Small intestine (tissue), 16 donors: ENCODE results near the gene APOBEC3A. TPM values are rescaled to one million over a fixed set of nuclear protein-coding genes. Genes with fewer than 3 reads are reported as not detected.

Experiments
- DNase-seq, 2 donors: peaks; one replicate each; pipeline versions ENCODE4 v3.0.0 to v3.0.0-alpha.2; 2013
- FAIRE-seq: peaks from 2 replicates; lab custom pipeline; 2012; peaks lifted over from hg19 to GRCh38; lab: Jason Lieb, UNC
- H3K27ac ChIP-seq, 3 donors: one replicate each; pipeline ENCODE4 v1.5.1; 2013; ENCODE audit warnings: low read length in 2 of 3, mild to moderate bottlenecking in 2 of 3, control low read depth in 1 of 3, inconsistent platforms in 1 of 3, low read depth in 1 of 3, moderate library complexity in 1 of 3
- H3K27me3 ChIP-seq, 3 donors: one replicate each; pipeline ENCODE4 v1.6.1; 2013; ENCODE audit warnings: low read length in 3 of 3, inconsistent platforms in 1 of 3; ENCODE audit not compliant: control insufficient read depth in 3 of 3, insufficient read depth in 3 of 3
- H3K36me3 ChIP-seq, 3 donors: one replicate each; pipeline ENCODE4 v1.6.1; 2013; ENCODE audit warnings: low read length in 3 of 3, inconsistent platforms in 1 of 3, low read depth in 1 of 3, mild to moderate bottlenecking in 1 of 3, moderate library complexity in 1 of 3; ENCODE audit not compliant: control insufficient read depth in 3 of 3, insufficient read depth in 2 of 3
- H3K4me1 ChIP-seq, 3 donors: one replicate each; pipeline ENCODE4 v1.6.1; 2013; ENCODE audit warnings: low read length in 2 of 3, inconsistent platforms in 1 of 3, low read depth in 1 of 3, mild to moderate bottlenecking in 1 of 3, moderate library complexity in 1 of 3; ENCODE audit not compliant: control insufficient read depth in 3 of 3, insufficient read depth in 2 of 3
- H3K4me3 ChIP-seq, 3 donors: one replicate each; pipeline ENCODE4 v1.5.1; 2013; ENCODE audit warnings: low read length in 3 of 3, control low read depth in 1 of 3, inconsistent platforms in 1 of 3, low read depth in 1 of 3, mild to moderate bottlenecking in 1 of 3, moderate library complexity in 1 of 3
- H3K9me3 ChIP-seq, 2 donors: one replicate each; pipeline ENCODE4 v1.6.1; 2013; ENCODE audit warnings: low read depth in 1 of 2, low read length in 1 of 2; ENCODE audit not compliant: control insufficient read depth in 2 of 2, insufficient read depth in 1 of 2
- WGBS, 3 donors: extraction: QIAGEN DNeasy Blood & Tissue Kit; methylation state at CpG; one replicate each; pipeline ENCODE4 v1.1.7; 2013; 5-methylcytosine and 5-hydroxymethylcytosine counted together
- long read RNA-seq, 10 donors: transcript quantifications; one replicate each; lab custom pipeline, GENCODE V29; 2026
- polyA plus RNA-seq, 4 donors: library from polyadenylated mRNA; stranded (reverse) in 3 of 4; unstranded in 1 of 4; fragments of 200-250 nt in 3 of 4; fragments of 120-200 nt in 1 of 4; gene quantifications; one replicate each; pipeline versions ENCODE4 v1.2.1 to v1.2.3, GENCODE V29; 2013
- donor health status: healthy with polysubstance abuse.
- donor health status: control.
- donor health status: control.
- donor health status: Bipolar disorder and iron deficiency.
- donor health status: healthy.

Gene APOBEC3A
- polyA plus RNA-seq = under 1 TPM in 3 of 4 donors, not detected in 1; 0.13 to 0.81 (median 0.37) TPM
- long read RNA-seq, donor 1 = 0 reads
- long read RNA-seq, donor 2 = 0 reads
- long read RNA-seq, donor 3 = 0 reads
- long read RNA-seq, donor 4 = 0 reads
- long read RNA-seq, donor 5 = 0 reads
- long read RNA-seq, donor 6 = 0 reads
- long read RNA-seq, donor 7 = 0 reads
- long read RNA-seq, donor 8 = 0 reads
- long read RNA-seq, donor 9 = 0 reads
- long read RNA-seq, donor 10 = 0 reads

GRCh38 chr22:38957046-38957770 is at the start of gene APOBEC3A:
TSS of gene APOBEC3A (plus strand) at chr22:38957609. CDS start at chr22:38957692, 83 bp downstream.
- FAIRE-seq (no peak), DNase-seq (peak in 1 of 2 donors; percentile 87)
- peaks cover 0 to 34% (median 0%) of the 10 kb centered on the region in 3 donors for H3K4me1 ChIP-seq
- H3K27ac ChIP-seq = no peak within 1 kb of the TSS
- H3K9me3 ChIP-seq = no peaks in the 10 kb centered on the region
- no peak within 1 kb of the TSS for H3K4me3 ChIP-seq
- no peaks in the 10 kb centered on the region for H3K27me3 ChIP-seq
- 40 to 67% (median 51%) methylated on average over 11 of the region's 11 CpGs for WGBS, 3 donors
- H3K36me3 ChIP-seq = peaks cover 0 to 2% (median 0%) of the 10 kb centered on the region in 3 donors

- Histone ChIP-seq H3K27ac (no peak overlapping the region), H3K4me3 (no peak overlapping the region), H3K27me3 (peaks cover 0 to 4% (median 0%) of the 10 kb centered on the region in 3 donors), H3K36me3 (no peaks in the 10 kb centered on the region), H3K9me3 (peaks cover 0 to 7% of the 10 kb centered on the region in 2 donors), H3K4me1 (peaks cover 0 to 12% (median 0%) of the 10 kb centered on the region in 3 donors)
- 16 to 62% (median 32%) methylated on average over 2 of the region's 2 CpGs for WGBS, 3 donors
- FAIRE-seq = no peak
- DNase-seq = peak in 1 of 2 donors; percentile 10
These were observed 49.6 kb upstream of the APOBEC3A start for GRCh38 chr22:38907767-38908166.

GRCh38 chr22:38911434-38911833 is 46.0 kb upstream of the APOBEC3A start:
- no peak for FAIRE-seq
- 14 to 53% (median 25%) methylated on average over 1 of the region's 1 CpG for WGBS, 3 donors

GRCh38 chr22:38919631-38920190 is 37.7 kb upstream of the APOBEC3A start:
- no peak for FAIRE-seq
- H3K4me3 ChIP-seq = no peak overlapping the region
- 91 to 95% (median 95%) methylated on average over 1 of the region's 1 CpG for WGBS, 3 donors
- no peak overlapping the region for H3K27ac ChIP-seq
- no peak for DNase-seq
- no peaks in the 10 kb centered on the region for H3K36me3 ChIP-seq
- H3K9me3 ChIP-seq = no peaks in the 10 kb centered on the region
- peaks cover 0 to 34% (median 9%) of the 10 kb centered on the region in 3 donors for H3K4me1 ChIP-seq
- peaks cover 0 to 5% (median 4%) of the 10 kb centered on the region in 3 donors for H3K27me3 ChIP-seq

More at GRCh38 chr22:38911434-38911833, 46.0 kb upstream of the APOBEC3A start:
- Histone ChIP-seq H3K27me3 (peaks cover 0 to 10% (median 3%) of the 10 kb centered on the region in 3 donors), H3K27ac (no peak overlapping the region), H3K4me1 (peaks cover 0 to 8% (median 0%) of the 10 kb centered on the region in 3 donors), H3K9me3 (peaks cover 0 to 3% of the 10 kb centered on the region in 2 donors), H3K36me3 (no peaks in the 10 kb centered on the region), H3K4me3 (no peak overlapping the region)
- DNase-seq = no peak

GRCh38 chr22:38921120-38921519 is 36.3 kb upstream of the APOBEC3A start:
- DNase-seq (peak; percentile 81 to 99), FAIRE-seq (no peak)
- Histone ChIP-seq H3K9me3 (no peaks in the 10 kb centered on the region), H3K4me3 (no peak overlapping the region), H3K27ac (peak overlapping the region in 2 of 3 donors; percentile 14 to 42), H3K36me3 (no peaks in the 10 kb centered on the region), H3K27me3 (peaks cover 0 to 5% (median 4%) of the 10 kb centered on the region in 3 donors), H3K4me1 (peaks cover 0 to 44% (median 9%) of the 10 kb centered on the region in 3 donors)
- WGBS, 3 donors = 16 to 53% (median 23%) methylated on average over 6 of the region's 6 CpGs

- Histone ChIP-seq H3K27ac (peak overlapping the region in 2 of 3 donors; percentile 14 to 42), H3K4me3 (no peak overlapping the region), H3K27me3 (peaks cover 0 to under 1% (median 0%) of the 10 kb centered on the region in 3 donors), H3K4me1 (peaks cover 0 to 44% (median 9%) of the 10 kb centered on the region in 3 donors), H3K9me3 (no peaks in the 10 kb centered on the region), H3K36me3 (no peaks in the 10 kb centered on the region)
- FAIRE-seq = no peak
- peak; percentile 33 to 57 for DNase-seq
- 32 to 66% (median 37%) methylated on average over 4 of the region's 4 CpGs for whole genome bisulfite sequencing, 3 donors
These were observed 35.6 kb upstream of the APOBEC3A start for GRCh38 chr22:38921806-38922205.

GRCh38 chr22:38923463-38924346 is 33.7 kb upstream of the APOBEC3A start:
- no peaks in the 10 kb centered on the region for H3K9me3 ChIP-seq
- DNase-seq = peak; percentile 72 to 76
- H3K4me1 ChIP-seq = peaks cover 0 to 49% (median 9%) of the 10 kb centered on the region in 3 donors
- no peaks in the 10 kb centered on the region for H3K36me3 ChIP-seq
- H3K27me3 ChIP-seq = no peaks in the 10 kb centered on the region
- WGBS, 3 donors = 18 to 29% (median 23%) methylated on average over 10 of the region's 10 CpGs
- peak overlapping the region; percentile 63 to 87 (median 77) for H3K27ac ChIP-seq
- H3K4me3 ChIP-seq = no peak overlapping the region
- no peak for FAIRE-seq
